ENCODE data around the gene EPN2. TPM values are rescaled to one million over a fixed set of nuclear protein-coding genes. Genes with fewer than 3 reads are reported as not detected.
A peak's percentile ranks its signal among the peaks of the same experiment; 100 is the strongest.

Gene EPN2
- total and polyA plus RNA-seq, 2 donors (not counting 1 experiment from before 2014, with no cell fraction given): 23.8 to 36.0 TPM

GRCh38 chr17:19302791-19303331, 65.7 kb downstream of the EPN2 start:
- Histone ChIP-seq H3K4me1 (ENCODE audit: control insufficient read depth, extremely low read depth, insufficient read depth, low read length) (peaks cover 7% of the 10 kb centered on the region), H3K27me3 (ENCODE audit: control insufficient read depth, insufficient read depth, low read length) (no peaks in the 10 kb centered on the region), H3K4me3 (replicated peaks in 1 of 4; ENCODE audit: control extremely low read depth in 1 of 4, insufficient read depth in 1 of 4, low read depth in 3 of 4, low read length in 4 of 4) (no peak overlapping the region), H3K4me2 (ENCODE audit: extremely low read depth, insufficient read depth, low read length) (no peak overlapping the region), H3K79me2 (ENCODE audit: control insufficient read depth, insufficient read depth, low read length) (no peaks in the 10 kb centered on the region), H3K9me3 (ENCODE audit: control insufficient read depth, insufficient read depth, low read depth, low read length) (no peaks in the 10 kb centered on the region), H4K20me1 (ENCODE audit: control insufficient read depth, extremely low read depth, insufficient read depth, low read length) (no peaks in the 10 kb centered on the region), H3K27ac (ENCODE audit: insufficient read depth, low read length) (no peak overlapping the region), H2AFZ (ENCODE audit: low read length) (no peak overlapping the region), H3K36me3 (ENCODE audit: control insufficient read depth, insufficient read depth, low read length) (no peaks in the 10 kb centered on the region), H3K9ac (ENCODE audit: insufficient read depth, low read length) (no peak overlapping the region)
- TF ChIP-seq, protein P1, sequence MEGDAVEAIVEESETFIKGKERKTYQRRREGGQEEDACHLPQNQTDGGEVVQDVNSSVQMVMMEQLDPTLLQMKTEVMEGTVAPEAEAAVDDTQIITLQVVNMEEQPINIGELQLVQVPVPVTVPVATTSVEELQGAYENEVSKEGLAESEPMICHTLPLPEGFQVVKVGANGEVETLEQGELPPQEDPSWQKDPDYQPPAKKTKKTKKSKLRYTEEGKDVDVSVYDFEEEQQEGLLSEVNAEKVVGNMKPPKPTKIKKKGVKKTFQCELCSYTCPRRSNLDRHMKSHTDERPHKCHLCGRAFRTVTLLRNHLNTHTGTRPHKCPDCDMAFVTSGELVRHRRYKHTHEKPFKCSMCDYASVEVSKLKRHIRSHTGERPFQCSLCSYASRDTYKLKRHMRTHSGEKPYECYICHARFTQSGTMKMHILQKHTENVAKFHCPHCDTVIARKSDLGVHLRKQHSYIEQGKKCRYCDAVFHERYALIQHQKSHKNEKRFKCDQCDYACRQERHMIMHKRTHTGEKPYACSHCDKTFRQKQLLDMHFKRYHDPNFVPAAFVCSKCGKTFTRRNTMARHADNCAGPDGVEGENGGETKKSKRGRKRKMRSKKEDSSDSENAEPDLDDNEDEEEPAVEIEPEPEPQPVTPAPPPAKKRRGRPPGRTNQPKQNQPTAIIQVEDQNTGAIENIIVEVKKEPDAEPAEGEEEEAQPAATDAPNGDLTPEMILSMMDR (conservative IDR thresholded peaks at IDR 0.05 in 1 of 2, IDR thresholded peaks at IDR 0.05 in 1 of 2; ENCODE audit: low read depth in 1 of 2, low read length in 2 of 2): no peak
- TF ChIP-seq EZH2 (IDR thresholded peaks at IDR 0.05; ENCODE audit: low read length, missing control alignments): no peak
- no peak for DNase-seq (ENCODE audit: low read depth in 2 of 2)

GRCh38 chr17:19303367-19303776, 66.2 kb downstream of the EPN2 start:
- no peaks in the 10 kb centered on the region for H3K9me3 ChIP-seq (ENCODE audit: control insufficient read depth, insufficient read depth, low read depth, low read length)
- peak in 1 of 2 donors; percentile 16 for DNase-seq (ENCODE audit: low read depth in 2 of 2)
- H3K9ac ChIP-seq (ENCODE audit: insufficient read depth, low read length): no peak overlapping the region
- TF ChIP-seq EZH2 (IDR thresholded peaks at IDR 0.05; ENCODE audit: low read length, missing control alignments): no peak
- TF ChIP-seq, protein P1 (conservative IDR thresholded peaks at IDR 0.05 in 1 of 2, IDR thresholded peaks at IDR 0.05 in 1 of 2; ENCODE audit: low read depth in 1 of 2, low read length in 2 of 2): no peak
- H3K27ac ChIP-seq (ENCODE audit: insufficient read depth, low read length): no peak overlapping the region
- no peaks in the 10 kb centered on the region for H3K36me3 ChIP-seq (ENCODE audit: control insufficient read depth, insufficient read depth, low read length)
- H3K27me3 ChIP-seq (ENCODE audit: control insufficient read depth, insufficient read depth, low read length): no peaks in the 10 kb centered on the region
- peaks cover 7% of the 10 kb centered on the region for H3K4me1 ChIP-seq (ENCODE audit: control insufficient read depth, extremely low read depth, insufficient read depth, low read length)
- H2AFZ ChIP-seq (ENCODE audit: low read length): no peak overlapping the region
- H3K4me3 ChIP-seq (replicated peaks in 1 of 4; ENCODE audit: control extremely low read depth in 1 of 4, insufficient read depth in 1 of 4, low read depth in 3 of 4, low read length in 4 of 4): no peak overlapping the region
- no peaks in the 10 kb centered on the region for H3K79me2 ChIP-seq (ENCODE audit: control insufficient read depth, insufficient read depth, low read length)
- no peaks in the 10 kb centered on the region for H4K20me1 ChIP-seq (ENCODE audit: control insufficient read depth, extremely low read depth, insufficient read depth, low read length)
- H3K4me2 ChIP-seq (ENCODE audit: extremely low read depth, insufficient read depth, low read length): no peak overlapping the region

DNA sequence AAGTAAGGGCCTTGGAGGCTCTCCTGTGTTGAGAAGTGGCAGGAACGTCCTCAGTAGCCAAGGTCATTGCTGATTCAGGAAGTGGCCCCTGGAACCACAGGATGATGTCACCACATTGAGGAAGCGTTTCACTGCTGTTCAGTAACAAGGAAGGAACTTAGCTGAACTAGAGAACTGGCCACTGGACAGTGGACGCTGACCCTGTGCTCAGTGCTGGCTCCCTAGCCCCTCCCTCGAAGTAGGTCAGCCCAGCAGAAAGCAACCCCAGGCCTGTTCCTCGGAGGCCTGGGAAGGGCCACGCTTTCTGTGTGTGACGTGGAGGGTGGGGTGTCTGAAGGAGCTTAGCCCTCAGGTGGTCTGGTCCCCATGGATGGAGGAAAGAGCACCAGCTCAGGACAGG, 67.0 kb downstream of the EPN2 start:
- no peak overlapping the region for H3K4me3 ChIP-seq (replicated peaks in 1 of 4; ENCODE audit: control extremely low read depth in 1 of 4, insufficient read depth in 1 of 4, low read depth in 3 of 4, low read length in 4 of 4)
- no peaks in the 10 kb centered on the region for H4K20me1 ChIP-seq (ENCODE audit: control insufficient read depth, extremely low read depth, insufficient read depth, low read length)
- no peaks in the 10 kb centered on the region for H3K79me2 ChIP-seq (ENCODE audit: control insufficient read depth, insufficient read depth, low read length)
- TF ChIP-seq, protein P1 (conservative IDR thresholded peaks at IDR 0.05 in 1 of 2, IDR thresholded peaks at IDR 0.05 in 1 of 2; ENCODE audit: low read depth in 1 of 2, low read length in 2 of 2): no peak
- no peak for TF ChIP-seq EZH2 (IDR thresholded peaks at IDR 0.05; ENCODE audit: low read length, missing control alignments)
- no peaks in the 10 kb centered on the region for H3K27me3 ChIP-seq (ENCODE audit: control insufficient read depth, insufficient read depth, low read length)
- no peak overlapping the region for H2AFZ ChIP-seq (ENCODE audit: low read length)
- no peaks in the 10 kb centered on the region for H3K36me3 ChIP-seq (ENCODE audit: control insufficient read depth, insufficient read depth, low read length)
- H3K4me1 ChIP-seq (ENCODE audit: control insufficient read depth, extremely low read depth, insufficient read depth, low read length): peaks cover 7% of the 10 kb centered on the region
- no peaks in the 10 kb centered on the region for H3K9me3 ChIP-seq (ENCODE audit: control insufficient read depth, insufficient read depth, low read depth, low read length)
- peak overlapping the region; percentile 13 for H3K4me2 ChIP-seq (ENCODE audit: extremely low read depth, insufficient read depth, low read length)
- no peak overlapping the region for H3K9ac ChIP-seq (ENCODE audit: insufficient read depth, low read length)
- peak; percentile 53 to 79 for DNase-seq (ENCODE audit: low read depth in 2 of 2)
- peak overlapping the region; percentile 16 for H3K27ac ChIP-seq (ENCODE audit: insufficient read depth, low read length)
